Lung (tissue), 12 donors: Measurements from ENCODE around the gene ENTHD1. TPM values are rescaled to one million over a fixed set of nuclear protein-coding genes. Genes with fewer than 3 reads are reported as not detected.

Experiments
- ATAC-seq: fragments of 200-7000 bp; cut with Tn5 transposase; one replicate; pipeline ENCODE4 v1.9.1; 2020; ENCODE audit warnings: moderate number of reproducible peaks; ENCODE audit not compliant: insufficient read depth, low FRiP score
- DNase-seq, 3 donors: peaks; one replicate each; pipeline ENCODE4 v3.0.0-alpha.2; 2013 to 2017
- H3K27ac ChIP-seq, 2 donors: one replicate each; pipeline ENCODE4 v1.5.1; 2013; ENCODE audit warnings: mild to moderate bottlenecking in 2 of 2, moderate library complexity in 2 of 2, control low read depth in 1 of 2, inconsistent platforms in 1 of 2, low read depth in 1 of 2, low read length in 1 of 2
- H3K27me3 ChIP-seq, 3 donors: one replicate each; pipeline ENCODE4 v1.5.1; 2013; ENCODE audit warnings: low read length in 2 of 3; ENCODE audit not compliant: control insufficient read depth in 3 of 3, insufficient read depth in 3 of 3
- H3K36me3 ChIP-seq, 4 donors: one replicate each; pipeline ENCODE4 v1.5.1; 2013; ENCODE audit warnings: low read length in 4 of 4, mild to moderate bottlenecking in 1 of 4, moderate library complexity in 1 of 4; ENCODE audit not compliant: control insufficient read depth in 4 of 4, insufficient read depth in 4 of 4
- H3K4me1 ChIP-seq, 5 donors: one replicate each; pipeline ENCODE4 v1.5.1; 2013; ENCODE audit warnings: low read length in 5 of 5, mild to moderate bottlenecking in 2 of 5, moderate library complexity in 1 of 5; ENCODE audit not compliant: control insufficient read depth in 5 of 5, insufficient read depth in 5 of 5
- H3K4me3 ChIP-seq: one replicate; pipeline ENCODE4 v1.5.1; 2013; ENCODE audit warnings: mild to moderate bottlenecking, control low read depth, moderate library complexity
- H3K9ac ChIP-seq, 2 donors: one replicate each; pipeline ENCODE4 v1.5.1; 2013; ENCODE audit warnings: low read length in 2 of 2, control low read depth in 1 of 2; ENCODE audit not compliant: insufficient read depth in 1 of 2
- H3K9me3 ChIP-seq, 4 donors: one replicate each; pipeline ENCODE4 v1.5.1; 2013; ENCODE audit warnings: low read length in 3 of 4, mild to moderate bottlenecking in 1 of 4, moderate library complexity in 1 of 4; ENCODE audit not compliant: control insufficient read depth in 4 of 4, insufficient read depth in 3 of 4
- CTCF ChIP-seq: IDR thresholded peaks from 2 replicates; pipeline ENCODE4 v1.5.1; 2012; ENCODE audit warnings: mild to moderate bottlenecking; ENCODE audit errors: control extremely low read depth, extremely low read depth
- WGBS, 2 donors: extraction: QIAGEN DNeasy Blood & Tissue Kit; methylation state at CpG; one replicate each; pipeline ENCODE4 v1.1.7; 2013; 5-methylcytosine and 5-hydroxymethylcytosine counted together
- polyA plus RNA-seq, 2 donors: library from polyadenylated mRNA; stranded (reverse); fragments of 200-250 nt; gene quantifications; one replicate each; pipeline ENCODE4 v1.2.1, GENCODE V29; 2013
- total RNA-seq, 2 donors: library from RNA; depleted of rRNA in 1 of 2; stranded (reverse); fragments of >200 nt in 1 of 2; gene quantifications; one replicate each; pipeline ENCODE4 v1.2.1, GENCODE V29; 2014 to 2021
- donor health status: control.
- donor health status: control.
- donor health status: Bipolar disorder and iron deficiency.
- donor health status: healthy.
- donor health status: DM: yes; HTN: yes; CAD: no.

Gene ENTHD1
- total and polyA plus RNA-seq, 4 donors = 0.04 to 0.15 TPM; not detected in 2

- Histone ChIP-seq H3K4me1 (no peaks in the 10 kb centered on the region), H3K9me3 (no peaks in the 10 kb centered on the region), H3K27me3 (peaks cover 0 to 32% (median 10%) of the 10 kb centered on the region in 3 donors), H3K27ac (no peak overlapping the region), H3K9ac (no peak overlapping the region), H3K4me3 (no peak overlapping the region), H3K36me3 (no peaks in the 10 kb centered on the region)
- ATAC-seq (no peak), DNase-seq (no peak)
- no peak for TF ChIP-seq CTCF
- 85 to 89% methylated on average over 14 of the region's 14 CpGs for WGBS, 2 donors
These were observed 45.0 kb upstream of the ENTHD1 start for GRCh38 chr22:39938509-39939111.

- WGBS, 2 donors = 64 to 74% methylated on average over 3 of the region's 3 CpGs
- DNase-seq (no peak), ATAC-seq (no peak)
- Histone ChIP-seq H3K4me1 (no peaks in the 10 kb centered on the region), H3K36me3 (no peaks in the 10 kb centered on the region), H3K27me3 (peaks cover 0 to 35% (median 10%) of the 10 kb centered on the region in 3 donors), H3K9ac (no peak overlapping the region), H3K27ac (no peak overlapping the region), H3K4me3 (no peak overlapping the region), H3K9me3 (no peaks in the 10 kb centered on the region)
- no peak for TF ChIP-seq CTCF
These were observed 44.3 kb upstream of the ENTHD1 start for GRCh38 chr22:39937906-39938305.

GRCh38 chr22:39936523-39937145 is 43.1 kb upstream of the ENTHD1 start:
- no peaks in the 10 kb centered on the region for H3K4me1 ChIP-seq
- H3K36me3 ChIP-seq = no peaks in the 10 kb centered on the region
- ATAC-seq (no peak), DNase-seq (no peak)
- no peak overlapping the region for H3K9ac ChIP-seq
- no peak for TF ChIP-seq CTCF
- no peaks in the 10 kb centered on the region for H3K9me3 ChIP-seq
- 53 to 64% methylated on average over 6 of the region's 6 CpGs for WGBS, 2 donors
- no peak overlapping the region for H3K27ac ChIP-seq
- peaks cover 0 to 35% (median 10%) of the 10 kb centered on the region in 3 donors for H3K27me3 ChIP-seq
- H3K4me3 ChIP-seq = no peak overlapping the region
